ENCODE measurements around the gene CCDC74B.
"Not testable (repeated sequence)": the region's sequence is repeated elsewhere in the genome, so short reads cannot be mapped to it uniquely, and the experiment has no call there.

DNA sequence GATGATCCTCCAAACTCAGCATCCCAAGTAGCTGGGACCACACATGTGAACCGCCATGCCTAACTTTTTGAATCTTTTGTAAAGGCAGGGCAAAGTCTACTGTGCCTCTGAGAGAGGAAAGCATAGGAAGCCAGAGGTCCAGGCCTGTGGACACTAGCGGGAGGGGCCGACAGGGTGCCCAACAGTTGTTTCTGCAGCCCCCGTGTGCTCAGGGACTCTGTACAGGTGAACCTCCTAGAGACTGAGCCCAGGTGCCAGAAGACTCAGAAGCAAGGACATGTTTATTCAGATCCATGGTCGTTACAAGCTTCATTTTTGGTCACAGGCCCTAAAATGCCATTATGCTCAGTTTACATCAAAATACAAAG lies 6.2 kb upstream of the CCDC74B start:
- TF ChIP-seq, protein P1, sequence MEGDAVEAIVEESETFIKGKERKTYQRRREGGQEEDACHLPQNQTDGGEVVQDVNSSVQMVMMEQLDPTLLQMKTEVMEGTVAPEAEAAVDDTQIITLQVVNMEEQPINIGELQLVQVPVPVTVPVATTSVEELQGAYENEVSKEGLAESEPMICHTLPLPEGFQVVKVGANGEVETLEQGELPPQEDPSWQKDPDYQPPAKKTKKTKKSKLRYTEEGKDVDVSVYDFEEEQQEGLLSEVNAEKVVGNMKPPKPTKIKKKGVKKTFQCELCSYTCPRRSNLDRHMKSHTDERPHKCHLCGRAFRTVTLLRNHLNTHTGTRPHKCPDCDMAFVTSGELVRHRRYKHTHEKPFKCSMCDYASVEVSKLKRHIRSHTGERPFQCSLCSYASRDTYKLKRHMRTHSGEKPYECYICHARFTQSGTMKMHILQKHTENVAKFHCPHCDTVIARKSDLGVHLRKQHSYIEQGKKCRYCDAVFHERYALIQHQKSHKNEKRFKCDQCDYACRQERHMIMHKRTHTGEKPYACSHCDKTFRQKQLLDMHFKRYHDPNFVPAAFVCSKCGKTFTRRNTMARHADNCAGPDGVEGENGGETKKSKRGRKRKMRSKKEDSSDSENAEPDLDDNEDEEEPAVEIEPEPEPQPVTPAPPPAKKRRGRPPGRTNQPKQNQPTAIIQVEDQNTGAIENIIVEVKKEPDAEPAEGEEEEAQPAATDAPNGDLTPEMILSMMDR (IDR thresholded peaks at IDR 0.05), result not testable (repeated sequence)
- TF ChIP-seq POLR2A, POLR2AphosphoS5 (IDR thresholded peaks at IDR 0.05): not testable (repeated sequence)
